RPMI8226 (cell line): ENCODE measurements around the gene KCNMB4.
"Not testable (repeated sequence)": the region's sequence is repeated elsewhere in the genome, so short reads cannot be mapped to it uniquely, and the experiment has no call there.

Experiments used
- DNase-seq: peaks from one replicate; pipeline ENCODE4 v3.0.0-alpha.2; 2015

Gene KCNMB4

GRCh38 chr12:70379846-70380245 lies 13.8 kb downstream of the KCNMB4 start:
- DNase-seq = no peak

- no peak for DNase-seq
These were observed 17.4 kb downstream of the KCNMB4 start for GRCh38 chr12:70383484-70383883.

- DNase-seq = no peak
These were observed 17.8 kb downstream of the KCNMB4 start for GRCh38 chr12:70383886-70384285.

DNA sequence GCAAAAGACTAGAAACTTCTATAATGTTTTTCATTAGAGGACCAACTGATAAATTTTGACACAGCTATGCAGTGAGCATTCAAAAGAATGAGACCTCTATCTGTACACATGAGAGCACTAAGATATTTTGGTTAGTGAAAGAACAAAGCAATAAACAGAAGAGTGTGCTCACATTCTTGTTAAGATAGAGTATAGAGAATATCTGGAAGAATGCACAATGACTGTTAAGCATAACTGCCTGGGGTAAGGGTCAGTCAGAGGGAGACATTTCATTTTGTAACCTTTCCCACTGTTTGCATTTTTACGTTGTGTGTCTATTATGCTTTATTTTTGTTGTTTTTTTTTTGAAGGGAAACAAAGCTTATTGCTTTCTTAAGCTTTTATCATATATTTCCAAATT lies 20.7 kb downstream of the KCNMB4 start:
- no peak for DNase-seq

GRCh38 chr12:70389678-70390077 lies 23.6 kb downstream of the KCNMB4 start:
- DNase-seq = no peak

GRCh38 chr12:70392631-70393030 lies 26.5 kb downstream of the KCNMB4 start:
- not testable (repeated sequence) for DNase-seq

GRCh38 chr12:70393787-70394499 lies 27.9 kb downstream of the KCNMB4 start:
- DNase-seq = no peak

GRCh38 chr12:70398002-70398401 lies 31.9 kb downstream of the KCNMB4 start:
- DNase-seq = no peak

DNA sequence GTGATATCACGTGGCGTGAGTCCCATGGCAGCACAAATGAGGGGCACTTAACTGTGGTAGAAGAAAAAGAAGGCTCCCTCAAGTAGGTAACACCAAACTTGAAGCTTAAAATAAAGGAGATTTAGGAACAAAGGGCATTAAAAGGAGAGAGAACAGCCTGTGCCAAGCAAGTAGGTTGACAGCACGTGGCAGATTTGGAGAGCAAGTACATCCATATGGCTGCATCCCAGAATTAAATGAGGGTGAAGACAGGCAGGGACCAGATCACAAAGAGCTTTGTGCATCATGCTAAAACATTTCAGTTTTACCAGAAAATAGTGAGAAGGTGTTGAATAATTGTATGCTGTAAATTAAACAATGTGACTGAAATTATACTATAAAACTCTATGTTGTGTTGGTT lies 32.8 kb downstream of the KCNMB4 start:
- no peak for DNase-seq

- no peak for DNase-seq
These were observed 33.2 kb downstream of the KCNMB4 start for GRCh38 chr12:70399311-70399710.

- no peak for DNase-seq
These were observed 34.0 kb downstream of the KCNMB4 start for GRCh38 chr12:70400124-70400523.

DNA sequence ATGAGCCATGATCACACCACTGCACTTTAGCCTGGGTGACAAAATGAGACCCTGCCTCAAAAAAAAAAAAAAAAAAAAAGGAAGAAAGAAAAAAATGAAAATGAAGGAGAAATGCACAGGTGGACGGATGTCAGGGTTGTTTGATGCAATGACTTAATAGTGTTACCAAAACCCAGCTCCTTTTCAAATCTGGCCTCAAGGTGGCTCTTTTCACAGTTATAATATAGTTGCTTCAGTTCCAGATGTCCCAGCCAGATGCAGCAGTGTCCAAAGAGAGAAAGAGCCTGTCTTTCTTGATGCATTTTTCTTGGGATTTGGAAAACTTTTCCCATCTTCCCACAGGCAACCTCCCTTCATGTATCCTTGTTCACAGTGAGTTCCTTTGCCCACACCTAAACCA lies 36.5 kb downstream of the KCNMB4 start:
- DNase-seq = peak; percentile 5

- no peak for DNase-seq
These were observed 37.7 kb downstream of the KCNMB4 start for GRCh38 chr12:70403826-70404225.

DNA sequence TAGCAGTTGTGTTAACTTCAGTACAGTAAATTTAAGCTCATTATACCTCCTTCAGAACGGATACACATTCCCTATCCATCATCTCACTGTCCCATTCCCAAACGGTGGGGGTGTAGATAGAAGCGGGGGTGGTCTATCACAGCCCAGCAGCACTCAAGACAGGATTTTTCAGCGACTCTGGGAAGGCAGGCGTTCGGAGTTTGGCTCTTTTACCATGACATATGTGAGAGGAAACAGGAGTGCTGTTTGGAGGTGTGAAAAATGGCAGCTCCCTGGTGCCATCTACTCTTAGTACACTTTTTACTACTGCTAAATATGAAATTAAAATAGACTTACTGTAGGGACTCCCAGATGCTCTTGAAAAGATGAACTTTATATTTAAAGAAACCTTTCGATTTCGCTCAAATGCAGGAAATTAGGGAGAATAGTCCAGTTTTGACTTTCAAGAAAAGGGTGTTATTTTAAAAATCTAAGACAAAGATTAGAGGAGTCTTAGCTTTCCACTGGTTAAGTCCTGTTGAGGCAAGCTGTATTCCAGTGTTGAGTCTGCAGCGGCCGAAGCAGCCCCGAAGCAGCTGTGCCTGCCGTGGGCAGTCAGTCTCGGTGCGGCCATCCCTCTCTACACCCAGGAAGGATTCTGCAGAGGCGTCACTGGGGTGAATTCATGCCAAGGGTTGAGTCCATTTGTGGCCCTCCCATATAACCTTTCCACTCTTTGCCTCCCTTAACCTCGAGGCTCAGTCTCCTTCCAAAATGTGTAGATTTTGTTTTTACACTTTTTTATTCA lies 42.1 kb downstream of the KCNMB4 start:
- DNase-seq = no peak

GRCh38 chr12:70415987-70416386 lies 49.9 kb downstream of the KCNMB4 start:
- DNase-seq = no peak

- no peak for DNase-seq
These were observed 51.0 kb downstream of the KCNMB4 start for GRCh38 chr12:70417121-70417520.

DNA sequence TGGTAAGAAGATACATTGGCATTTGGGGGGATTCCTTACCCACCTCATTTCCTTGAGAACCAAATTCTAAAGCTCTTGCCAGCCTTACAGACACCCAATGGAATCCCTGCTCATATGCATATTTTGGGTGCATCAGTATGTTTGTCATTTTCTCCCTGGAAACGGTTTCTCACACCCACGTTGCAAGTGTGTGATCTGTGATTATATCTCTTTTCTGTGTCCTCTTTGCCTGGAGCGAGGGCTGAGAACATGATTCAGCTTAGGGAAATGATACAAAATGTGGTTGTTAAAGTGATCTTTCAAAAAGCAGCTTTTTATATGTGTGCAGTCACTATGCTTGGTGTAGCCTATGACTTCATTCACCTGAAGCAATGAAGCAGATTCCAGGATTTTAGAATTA lies 52.0 kb downstream of the KCNMB4 start:
- DNase-seq = no peak

DNA sequence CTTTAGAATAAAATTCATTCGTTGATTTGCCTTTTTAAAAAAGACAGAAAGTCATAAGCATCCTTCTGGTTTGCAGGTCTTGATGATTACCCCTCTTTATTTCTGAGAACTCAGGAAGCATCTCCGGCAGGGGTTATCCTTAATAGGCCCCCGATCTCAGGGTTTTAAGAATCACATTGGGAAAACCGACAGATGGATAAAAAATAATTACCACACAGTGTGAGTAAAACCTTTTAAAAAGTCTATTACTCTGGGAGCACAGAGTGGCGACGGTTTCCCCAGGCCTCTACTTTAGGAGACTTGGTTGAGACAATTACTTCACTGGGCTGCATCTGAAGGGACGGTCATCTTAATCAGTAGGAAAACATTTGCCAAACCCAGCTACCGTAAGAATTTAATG lies 56.5 kb downstream of the KCNMB4 start:
- no peak for DNase-seq

- no peak for DNase-seq
These were observed 60.5 kb downstream of the KCNMB4 start for GRCh38 chr12:70426620-70427019.

GRCh38 chr12:70427611-70428010 lies 61.5 kb downstream of the KCNMB4 start:
- DNase-seq = no peak

DNA sequence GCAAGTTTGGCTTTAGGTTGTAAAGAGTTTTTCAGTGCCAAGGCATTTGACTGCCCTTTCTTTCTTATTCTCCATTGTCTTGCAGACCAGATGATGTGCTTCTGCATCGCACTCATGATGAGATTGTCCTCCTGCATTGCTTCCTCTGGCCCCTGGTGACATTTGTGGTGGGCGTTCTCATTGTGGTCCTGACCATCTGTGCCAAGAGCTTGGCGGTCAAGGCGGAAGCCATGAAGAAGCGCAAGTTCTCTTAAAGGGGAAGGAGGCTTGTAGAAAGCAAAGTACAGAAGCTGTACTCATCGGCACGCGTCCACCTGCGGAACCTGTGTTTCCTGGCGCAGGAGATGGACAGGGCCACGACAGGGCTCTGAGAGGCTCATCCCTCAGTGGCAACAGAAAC lies 64.3 kb downstream of the KCNMB4 start:
- no peak for DNase-seq

GRCh38 chr12:70436836-70437235 lies 70.7 kb downstream of the KCNMB4 start:
- DNase-seq = no peak

DNA sequence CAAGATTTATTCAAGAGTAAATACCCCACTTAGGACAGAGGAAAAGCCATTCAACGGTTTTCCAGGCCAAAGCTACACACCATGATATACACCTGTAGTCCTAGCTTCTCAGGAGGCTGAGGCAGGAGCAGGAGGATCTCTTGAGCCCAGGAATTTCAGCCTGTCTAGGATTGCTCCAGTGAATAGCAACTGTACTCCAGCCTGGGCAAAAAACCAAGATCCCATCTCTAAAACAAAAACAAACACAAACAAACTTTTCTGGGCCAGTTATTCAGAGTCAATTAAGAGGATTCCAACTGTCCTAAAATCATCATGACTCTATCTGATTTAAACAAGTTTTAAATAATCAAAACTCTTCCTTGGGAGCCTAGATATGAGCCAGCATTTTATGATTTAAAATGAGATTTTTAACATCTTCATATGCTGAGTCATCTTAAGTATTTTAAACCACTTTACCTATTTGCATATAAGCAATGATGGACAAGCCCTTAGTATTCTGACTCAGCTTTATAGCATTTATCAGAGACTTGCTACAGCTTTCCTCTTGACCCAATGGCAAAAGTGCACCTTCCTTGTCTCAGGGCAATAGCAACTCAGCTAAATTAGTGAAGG lies 77.1 kb downstream of the KCNMB4 start:
- DNase-seq = no peak

- no peak for DNase-seq
These were observed 78.8 kb downstream of the KCNMB4 start for GRCh38 chr12:70444903-70445302.
